A549 treated with GW870086 at 1 μM for 4 hours (cell line): ENCODE measurements around the gene TNFRSF17. TPM values are rescaled to one million over a fixed set of nuclear protein-coding genes. Genes with fewer than 3 reads are reported as not detected.

Source experiments
- total RNA-seq: library from RNA; stranded (reverse); fragments of 200-300 nt; extraction: Qiagen RNA extraction; gene quantifications from 5 replicates; pipeline ENCODE4 v1.2.3, GENCODE V29; 2022; ENCODE audit warnings: low read depth

TNFRSF17 gene
- not detected in 5 replicates for total RNA-seq

DNA sequence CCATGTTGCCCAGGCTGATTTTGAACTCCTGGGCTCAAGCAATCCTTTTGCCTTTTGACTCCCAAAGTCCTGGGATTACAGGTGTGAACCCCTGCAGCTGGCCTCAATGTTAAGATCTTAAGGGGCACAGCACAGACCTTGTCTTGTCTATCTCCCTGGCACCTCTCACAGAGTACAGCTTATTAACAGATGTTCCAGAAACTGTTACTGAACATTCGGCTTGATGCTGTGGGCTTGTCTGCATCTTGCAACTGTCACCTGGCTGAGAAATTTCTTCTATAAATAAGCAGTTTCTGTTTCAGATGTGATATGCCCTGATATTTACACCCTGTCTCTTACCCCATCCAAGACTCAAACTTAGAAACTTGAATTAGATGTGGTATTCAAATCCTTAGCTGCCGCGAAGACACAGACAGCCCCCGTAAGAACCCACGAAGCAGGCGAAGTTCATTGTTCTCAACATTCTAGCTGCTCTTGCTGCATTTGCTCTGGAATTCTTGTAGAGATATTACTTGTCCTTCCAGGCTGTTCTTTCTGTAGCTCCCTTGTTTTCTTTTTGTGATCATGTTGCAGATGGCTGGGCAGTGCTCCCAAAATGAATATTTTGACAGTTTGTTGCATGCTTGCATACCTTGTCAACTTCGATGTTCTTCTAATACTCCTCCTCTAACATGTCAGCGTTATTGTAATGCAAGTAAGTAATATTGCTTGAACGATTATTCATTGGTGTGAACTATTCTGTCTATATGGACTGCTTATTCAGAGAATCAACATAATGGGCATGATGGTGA is at the start of gene TNFRSF17:
TNFRSF17 (plus strand) TSS at position 450 of the 791 bp plus-strand sequence; CDS start at position 565, 115 bp downstream.

DNA sequence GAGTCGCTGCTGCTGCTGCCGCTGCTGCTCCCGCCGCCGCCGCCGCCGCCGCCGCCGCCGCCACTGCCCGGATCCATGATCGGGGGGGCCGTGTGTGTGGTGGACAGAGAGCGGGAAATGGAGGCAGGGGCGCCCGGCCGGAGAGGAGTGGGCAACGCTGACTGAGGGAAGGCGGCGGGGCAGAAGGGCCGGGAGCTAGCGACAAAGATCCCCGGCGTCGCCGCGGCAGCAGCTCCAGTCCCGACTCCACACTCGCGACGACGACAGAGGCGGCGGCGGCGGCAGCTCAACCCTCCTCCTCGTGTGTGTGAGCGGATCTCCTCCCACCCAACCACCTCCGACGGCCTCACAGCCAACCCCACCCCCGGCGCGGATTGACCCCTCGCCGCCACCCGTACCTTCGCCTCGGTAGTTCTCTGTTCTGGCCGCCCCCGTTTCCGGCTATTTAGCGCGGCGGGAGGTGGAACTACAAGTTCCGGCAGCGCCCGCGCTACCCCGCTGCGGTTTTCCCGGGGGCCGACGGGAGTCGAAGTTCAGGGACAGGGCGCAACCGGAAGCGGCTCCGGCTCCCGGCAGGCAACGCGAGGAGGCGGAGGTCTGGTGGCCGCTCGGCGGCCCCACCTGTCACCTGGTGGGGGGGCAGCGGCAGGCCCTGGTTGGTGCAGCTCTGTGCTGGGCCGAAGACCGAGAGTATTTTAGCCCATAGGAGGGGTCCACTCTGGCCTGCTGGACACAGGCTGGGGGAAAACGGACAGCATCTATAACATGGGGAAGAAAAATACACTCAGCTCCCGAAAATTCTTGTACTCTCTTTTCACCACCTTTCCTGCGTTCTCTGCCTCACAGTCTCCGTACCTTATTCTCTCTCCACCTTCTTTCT is 49.1 kb upstream of the TNFRSF17 start, which contains the start of gene GSPT1:
GSPT1 (minus strand) TSS at position 313 of the 880 bp plus-strand sequence; CDS start at position 77, 236 bp downstream.

GRCh38 chr16:11941945-11942344 is 23.1 kb upstream of the TNFRSF17 start, which contains the start of gene NPIPB2:
Gene NPIPB2 (minus strand): TSS chr16:11942045. CDS start chr16:11942045, 0 bp downstream.

Other genes with a start within 250 kb of the TNFRSF17 start
- 33.9 to 41.5 TPM (median 40.8 TPM) in 5 replicates for gene TXNDC11, start 222.4 kb upstream of the TNFRSF17 start, total RNA-seq
- 24.2 to 32.2 TPM (median 28.0 TPM) in 5 replicates for gene ZC3H7A, start 168.0 kb upstream of the TNFRSF17 start, total RNA-seq
- 228 to 259 TPM (median 235 TPM) in 5 replicates for gene RSL1D1, start 113.7 kb upstream of the TNFRSF17 start, total RNA-seq
- gene GSPT1, start 49.3 kb upstream of the TNFRSF17 start, total RNA-seq = 175 to 208 TPM (median 185 TPM) in 5 replicates
- gene NPIPB2, start 23.2 kb upstream of the TNFRSF17 start, total RNA-seq = 2.5 to 4.1 TPM (median 3.5 TPM) in 5 replicates
- gene SNX29, start 11.5 kb downstream of the TNFRSF17 start, total RNA-seq = 2.2 to 3.0 TPM (median 2.5 TPM) in 5 replicates